ENCODE data around the gene SCNN1G.

The SCNN1G gene

DNA sequence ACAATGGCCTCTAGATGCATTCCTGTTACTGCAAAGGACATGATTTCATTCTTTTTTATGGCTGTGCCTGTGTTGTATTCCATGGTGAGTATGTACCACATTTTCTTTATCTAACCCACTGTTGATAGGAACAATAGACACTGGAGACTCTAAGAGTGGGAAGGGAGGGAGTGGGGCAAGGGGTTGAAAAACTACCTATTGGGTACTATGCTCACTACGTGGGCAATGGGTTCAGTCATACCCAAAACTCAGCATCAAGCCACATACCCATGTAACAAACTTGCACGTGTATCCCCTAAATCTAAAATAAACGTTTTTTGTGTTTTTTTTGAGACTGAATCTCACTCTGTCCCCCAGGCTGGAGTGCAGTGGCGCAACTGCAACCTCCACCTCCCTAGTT lies 72.5 kb downstream of the SCNN1G start:
- DNase-seq: no peak

DNA sequence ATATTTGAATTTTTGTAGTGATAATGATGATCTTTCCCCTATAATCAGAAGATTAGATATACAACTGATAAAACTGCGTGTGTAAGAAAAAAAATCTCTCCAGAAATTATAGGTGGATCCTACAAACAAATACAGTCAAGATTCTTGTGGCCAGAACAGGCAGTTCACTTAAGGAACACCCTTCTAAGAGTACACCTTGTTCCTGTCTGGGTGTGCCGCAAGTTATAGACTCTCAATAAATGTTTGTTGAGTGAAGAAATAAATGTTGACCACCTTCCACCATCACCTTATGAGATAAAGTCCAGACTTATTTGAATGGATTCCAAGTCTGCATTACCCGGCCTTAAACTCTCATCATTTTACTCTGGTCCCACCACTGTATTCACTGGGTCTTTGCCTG lies 73.9 kb downstream of the SCNN1G start:
- DNase-seq: no peak

DNA sequence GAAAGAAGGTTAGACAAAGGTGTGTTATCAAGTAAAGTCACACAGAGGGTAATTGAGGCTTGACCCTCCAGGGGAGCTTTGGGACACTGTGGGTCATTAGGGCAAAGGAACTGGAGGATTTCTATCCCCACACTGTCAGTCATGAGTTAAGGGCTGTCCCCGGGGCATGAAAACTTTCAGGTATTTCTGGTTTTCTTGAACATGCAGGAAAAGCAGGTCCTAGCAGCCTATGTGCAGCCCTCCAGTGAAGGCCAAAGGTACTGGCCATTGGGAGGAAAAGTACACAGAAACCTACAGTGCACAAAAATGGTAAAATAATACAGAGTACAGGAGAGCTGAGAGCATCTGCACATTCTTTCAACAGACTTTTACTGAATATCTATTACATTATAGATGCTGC lies 75.1 kb downstream of the SCNN1G start:
- DNase-seq: no peak

DNA sequence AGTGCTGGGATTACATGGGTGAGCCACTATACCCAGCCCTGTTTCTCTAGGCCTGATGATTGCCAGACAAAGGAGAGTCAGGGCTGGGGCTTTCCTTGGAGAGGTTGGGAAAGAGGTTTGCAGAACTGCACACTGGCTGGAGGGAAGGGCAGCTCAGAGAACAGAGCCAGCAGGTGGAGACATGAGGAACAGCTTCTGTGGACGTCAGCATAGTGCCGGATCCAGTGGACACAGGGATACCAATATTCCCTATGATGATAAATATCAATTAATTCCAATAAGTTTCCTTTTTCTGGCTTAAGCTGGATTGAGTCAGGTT lies 76.3 kb downstream of the SCNN1G start:
- no peak for DNase-seq

Data from GF-D8 (cell line).